Gastrocnemius medialis (tissue), 4 donors: Measurements from ENCODE around the gene MAP3K6.

Experiments
- CTCF ChIP-seq, 5 experiments: fragments of 450-650 bp in 3 of 5; fragments of 200-600 bp in 2 of 5; sonication (generic) in 2 of 5; IDR thresholded peaks in 4 of 5; conservative IDR thresholded peaks in 1 of 5; 1 replicate in 4 of 5; 2 replicates in 1 of 5; pipeline ENCODE4 v1.5.1; 2016 to 2019; ENCODE audit warnings: antibody characterized with exemption in 5 of 5, mild to moderate bottlenecking in 3 of 5, moderate library complexity in 3 of 5
- POLR2A ChIP-seq, 2 donors: fragments of 450-650 bp; IDR thresholded peaks; one replicate each; pipeline ENCODE4 v1.6.1; 2017; ENCODE audit warnings: antibody characterized with exemption in 2 of 2, mild to moderate bottlenecking in 2 of 2, moderate library complexity in 2 of 2

GRCh38 chr1:27410709-27411108 lies 43.9 kb upstream of the MAP3K6 start:
- no peak for TF ChIP-seq POLR2A (IDR thresholded peaks at IDR 0.05)
- no peak for TF ChIP-seq CTCF (IDR thresholded peaks at IDR 0.05 in 4 of 5, conservative IDR thresholded peaks at IDR 0.05 in 1 of 5)
